ENCODE data around the gene TMEM161A.

- no peak for TF ChIP-seq POLR2AphosphoS5 (IDR thresholded peaks at IDR 0.05; ENCODE audit: control insufficient read depth, insufficient read depth, low read depth, low read length)
- no peak for TF ChIP-seq HBP1 (CRISPR knock-in tag; IDR thresholded peaks at IDR 0.05)
- TF ChIP-seq ZNF224 (CRISPR knock-in tag; IDR thresholded peaks at IDR 0.05): no peak
- TF ChIP-seq ETV1 (tag; conservative IDR thresholded peaks at IDR 0.05; ENCODE audit: low read depth): no peak
These were observed 24.2 kb upstream of the TMEM161A start for GRCh38 chr19:19162495-19162894.
